Measurements from ENCODE around the gene VEGFC.

The VEGFC gene

GRCh38 chr4:176717237-176717636 is 75.5 kb downstream of the VEGFC start:
- TF ChIP-seq CTCF (conservative IDR thresholded peaks at IDR 0.05; ENCODE audit: low read depth, low read length), result no peak
- Histone ChIP-seq H3K27me3 (ENCODE audit: insufficient read depth, low read depth) (no peaks in the 10 kb centered on the region), H3K4me1 (ENCODE audit: low read depth, poor library complexity, severe bottlenecking) (no peaks in the 10 kb centered on the region), H3K36me3 (ENCODE audit: insufficient read depth) (no peaks in the 10 kb centered on the region), H3K4me2 (no peak overlapping the region), H3K79me2 (ENCODE audit: insufficient read depth, low read depth) (no peaks in the 10 kb centered on the region), H3K9ac (no peak overlapping the region), H4K20me1 (ENCODE audit: insufficient read depth) (no peaks in the 10 kb centered on the region), H2AFZ (ENCODE audit: low read depth) (no peak overlapping the region), H3K27ac (no peak overlapping the region), H3K4me3 (IDR thresholded peaks at IDR 0.05; ENCODE audit: insufficient read depth, low read depth, low read length) (no peak overlapping the region)

- Histone ChIP-seq H3K27ac (no peak overlapping the region), H3K4me3 (IDR thresholded peaks at IDR 0.05; ENCODE audit: insufficient read depth, low read depth, low read length) (no peak overlapping the region), H3K27me3 (ENCODE audit: insufficient read depth, low read depth) (no peaks in the 10 kb centered on the region), H3K4me1 (ENCODE audit: low read depth, poor library complexity, severe bottlenecking) (no peaks in the 10 kb centered on the region), H4K20me1 (ENCODE audit: insufficient read depth) (no peaks in the 10 kb centered on the region), H3K79me2 (ENCODE audit: insufficient read depth, low read depth) (no peaks in the 10 kb centered on the region), H3K9ac (no peak overlapping the region), H3K4me2 (no peak overlapping the region), H3K36me3 (ENCODE audit: insufficient read depth) (no peaks in the 10 kb centered on the region), H2AFZ (ENCODE audit: low read depth) (no peak overlapping the region)
- TF ChIP-seq CTCF (conservative IDR thresholded peaks at IDR 0.05; ENCODE audit: low read depth, low read length), result no peak
Observed at GRCh38 chr4:176709417-176709816, 83.3 kb downstream of the VEGFC start.

- no peak for TF ChIP-seq CTCF (conservative IDR thresholded peaks at IDR 0.05; ENCODE audit: low read depth, low read length)
- Histone ChIP-seq H3K36me3 (ENCODE audit: insufficient read depth) (no peaks in the 10 kb centered on the region), H3K4me2 (no peak overlapping the region), H2AFZ (ENCODE audit: low read depth) (no peak overlapping the region), H3K4me1 (ENCODE audit: low read depth, poor library complexity, severe bottlenecking) (no peaks in the 10 kb centered on the region), H3K9ac (no peak overlapping the region), H3K79me2 (ENCODE audit: insufficient read depth, low read depth) (no peaks in the 10 kb centered on the region), H3K4me3 (IDR thresholded peaks at IDR 0.05; ENCODE audit: insufficient read depth, low read depth, low read length) (no peak overlapping the region), H3K27ac (no peak overlapping the region), H3K27me3 (ENCODE audit: insufficient read depth, low read depth) (no peaks in the 10 kb centered on the region), H4K20me1 (ENCODE audit: insufficient read depth) (no peaks in the 10 kb centered on the region)
Observed at GRCh38 chr4:176708771-176709311, 83.9 kb downstream of the VEGFC start.

GRCh38 chr4:176690716-176691115 is 102.0 kb downstream of the VEGFC start:
- Histone ChIP-seq H3K4me1 (ENCODE audit: low read depth, poor library complexity, severe bottlenecking) (no peaks in the 10 kb centered on the region), H2AFZ (ENCODE audit: low read depth) (no peak overlapping the region), H3K4me3 (IDR thresholded peaks at IDR 0.05; ENCODE audit: insufficient read depth, low read depth, low read length) (no peak overlapping the region), H3K27me3 (ENCODE audit: insufficient read depth, low read depth) (no peaks in the 10 kb centered on the region), H4K20me1 (ENCODE audit: insufficient read depth) (no peaks in the 10 kb centered on the region), H3K79me2 (ENCODE audit: insufficient read depth, low read depth) (no peaks in the 10 kb centered on the region), H3K36me3 (ENCODE audit: insufficient read depth) (no peaks in the 10 kb centered on the region), H3K27ac (no peak overlapping the region), H3K9ac (no peak overlapping the region), H3K4me2 (no peak overlapping the region)
- no peak for TF ChIP-seq CTCF (conservative IDR thresholded peaks at IDR 0.05; ENCODE audit: low read depth, low read length)
